Motor neuron (in vitro differentiated cells): ENCODE results near the gene SHLD3. TPM values are rescaled to one million over a fixed set of nuclear protein-coding genes. Genes with fewer than 3 reads are reported as not detected.
"Not testable (repeated sequence)": the region's sequence is repeated elsewhere in the genome, so short reads cannot be mapped to it uniquely, and the experiment has no call there.

Experiments
- ATAC-seq, 8 experiments: fragments of 200-7000 bp; cut with Tn5 transposase; replicated peaks in 6 of 8; 2 replicates each; pipeline ENCODE4 v1.8.0; 2021; ENCODE audit warnings: mild to moderate bottlenecking in 8 of 8, moderate library complexity in 8 of 8
- H3K27ac ChIP-seq, 2 donors: fragments of 250-450 bp; sonication (Bioruptor Pico); 2 replicates each; pipeline ENCODE4 v1.9.0; 2021; ENCODE audit warnings: antibody characterized with exemption in 2 of 2, mild to moderate bottlenecking in 2 of 2, moderate library complexity in 1 of 2
- H3K4me1 ChIP-seq, 2 donors: fragments of 250-450 bp; sonication (Bioruptor Pico); replicated peaks in 1 of 2; 2 replicates each; pipeline ENCODE4 v1.6.1; 2021; ENCODE audit warnings: antibody characterized with exemption in 2 of 2, mild to moderate bottlenecking in 2 of 2, moderate library complexity in 1 of 2
- H3K4me3 ChIP-seq, 5 donors: fragments of 250-450 bp; sonication (Bioruptor Pico); 2 replicates each; pipeline ENCODE4 v1.9.0; 2021; ENCODE audit warnings: antibody characterized with exemption in 5 of 5, mild to moderate bottlenecking in 5 of 5, moderate library complexity in 4 of 5
- WGBS, 10 experiments: fragments of 450-650 bp; shearing (Covaris generic); methylation state at CpG; one replicate each; pipeline ENCODE4 v1.0.0; 2022; 5-methylcytosine and 5-hydroxymethylcytosine counted together
- in situ Hi-C, 9 experiments: fragments of 400-800 bp; cut with MboI; loops; one replicate each; pipeline ENCODE4 v1.15.0; 2021; ENCODE audit warnings: low sequenced_read_pairs in 9 of 9, low pct_unique_long_range_greater_than_20kb in 2 of 9; ENCODE audit not compliant: unreplicated experiment in 9 of 9
- total RNA-seq, 8 experiments: library from RNA; unstranded; fragments of 300-600 nt; gene quantifications; 2 replicates each; pipeline versions ENCODE4 v1.2.3 to v1.2.4, GENCODE V29; 2022

The SHLD3 gene
- total RNA-seq = 1 to 10 TPM; 3.0 to 8.0 (median 5.0) TPM

GRCh38 chr5:65624571-65625555 is at the start of gene SHLD3, which contains the start of gene TRAPPC13:
SHLD3 (plus strand) TSS chr5:65625027; CDS start chr5:65629588, 4,561 bp downstream.
TRAPPC13 (plus strand) TSS chr5:65625027; CDS start chr5:65625061, 34 bp downstream.
- Histone ChIP-seq H3K4me3 (peak within 1 kb of the TSS; percentile 53 to 90 (median 88)), H3K4me1 (peaks cover 7 to 15% of the 10 kb centered on the region in 2 donors), H3K27ac (peak within 1 kb of the TSS; percentile 75 to 87)
- ATAC-seq = peak; percentile 72 to 88 (median 84)
- WGBS, 10 experiments = 0 to 2% (median 0%) methylated on average over 1 to 35 of the region's 36 CpGs
- in situ Hi-C loops = no loop called here

- Histone ChIP-seq H3K27ac (no peak overlapping the region), H3K4me1 (no peaks in the 10 kb centered on the region), H3K4me3 (no peak overlapping the region)
- in situ Hi-C loops = no loop called here
- ATAC-seq = no peak
Measured at GRCh38 chr5:65577141-65577540, 47.7 kb upstream of the SHLD3 start.

GRCh38 chr5:65588694-65589093 is 36.1 kb upstream of the SHLD3 start:
- no peak overlapping the region for H3K27ac ChIP-seq
- no peak overlapping the region for H3K4me3 ChIP-seq
- in situ Hi-C loops = no loop called here
- 31 to 100% (median 100%) methylated on average over 2 of the region's 2 CpGs; no CpG with 5 or more reads in 1 of the 10 experiments for WGBS, 10 experiments
- H3K4me1 ChIP-seq = no peaks in the 10 kb centered on the region
- ATAC-seq = no peak

GRCh38 chr5:65601761-65602160 is 23.1 kb upstream of the SHLD3 start:
- in situ Hi-C loops = not testable (repeated sequence)

GRCh38 chr5:65611524-65611923 is 13.3 kb upstream of the SHLD3 start:
- WGBS, 10 experiments = 50 to 100% (median 79%) methylated on average over 1 to 3 of the region's 3 CpGs; no CpG with 5 or more reads in 1 of the 10 experiments
- in situ Hi-C loops = no loop called here
- no peak for ATAC-seq
- no peak overlapping the region for H3K4me3 ChIP-seq
- H3K27ac ChIP-seq = no peak overlapping the region
- no peaks in the 10 kb centered on the region for H3K4me1 ChIP-seq

More at GRCh38 chr5:65601761-65602160, 23.1 kb upstream of the SHLD3 start:
- H3K4me3 ChIP-seq, ATAC-seq, H3K4me1 ChIP-seq, H3K27ac ChIP-seq: not testable (repeated sequence)
- WGBS, 10 experiments = 100% methylated on average over 1 of the region's 1 CpG; no CpG with 5 or more reads in 8 of the 10 experiments

- in situ Hi-C loops = no loop called here
- Histone ChIP-seq H3K4me1 (no peaks in the 10 kb centered on the region), H3K4me3 (no peak overlapping the region), H3K27ac (no peak overlapping the region)
- WGBS, 10 experiments = 82 to 100% (median 90%) methylated on average over 2 to 4 of the region's 4 CpGs
- no peak for ATAC-seq
Measured at GRCh38 chr5:65612298-65612907, 12.4 kb upstream of the SHLD3 start.

GRCh38 chr5:65620021-65620420 is 4.8 kb upstream of the SHLD3 start:
- no peak overlapping the region for H3K4me3 ChIP-seq
- ATAC-seq = no peak
- 68 to 100% (median 89%) methylated on average over 1 to 4 of the region's 4 CpGs for WGBS, 10 experiments
- no peak overlapping the region for H3K27ac ChIP-seq
- H3K4me1 ChIP-seq = peaks cover 7% of the 10 kb centered on the region in 2 donors
- in situ Hi-C loops = no loop called here

- 71 to 100% (median 83%) methylated on average over 1 to 4 of the region's 4 CpGs; no CpG with 5 or more reads in 1 of the 10 experiments for whole genome bisulfite sequencing, 10 experiments
- H3K4me3 ChIP-seq, ATAC-seq, in situ Hi-C loops, H3K27ac ChIP-seq: not testable (repeated sequence)
- peaks cover 7 to 15% of the 10 kb centered on the region in 2 donors for H3K4me1 ChIP-seq
Measured at GRCh38 chr5:65621961-65622360, 2.9 kb upstream of the SHLD3 start.

- H3K27ac ChIP-seq = no peak overlapping the region
- peaks cover 7 to 15% of the 10 kb centered on the region in 2 donors for H3K4me1 ChIP-seq
- no peak for ATAC-seq
- WGBS, 10 experiments = 0 to 20% (median 12%) methylated on average over 1 to 9 of the region's 9 CpGs; no CpG with 5 or more reads in 2 of the 10 experiments
- H3K4me3 ChIP-seq = peak overlapping the region; percentile 53 to 90 (median 88)
- in situ Hi-C loops = no loop called here
Measured at GRCh38 chr5:65623482-65623881, 1.3 kb upstream of the SHLD3 start.

- in situ Hi-C loops = no loop called here
- H3K4me3 ChIP-seq = peak within 1 kb of the TSS; percentile 53 to 90 (median 88)
- 0 to 1% (median 0%) methylated on average over 1 to 15 of the region's 32 CpGs; no CpG with 5 or more reads in 3 of the 10 experiments for WGBS, 10 experiments
- peak within 1 kb of the TSS; percentile 75 to 87 for H3K27ac ChIP-seq
- peak; percentile 92 to 98 (median 97) for ATAC-seq
- H3K4me1 ChIP-seq = peaks cover 7 to 15% of the 10 kb centered on the region in 2 donors
Measured at GRCh38 chr5:65624025-65624570, 729 bp upstream of the SHLD3 start, which contains the start of gene TRIM23. TRIM23 (minus strand) TSS chr5:65624333; CDS start chr5:65624274, 59 bp downstream.

- no peak overlapping the region for H3K27ac ChIP-seq
Measured at GRCh38 chr5:65625743-65626142, 916 bp downstream of the SHLD3 start.

GRCh38 chr5:65630981-65631380 is 6.2 kb downstream of the SHLD3 start:
- H3K4me1 ChIP-seq = peaks cover 0 to 3% of the 10 kb centered on the region in 2 donors
- H3K4me3 ChIP-seq = no peak overlapping the region
- no peak overlapping the region for H3K27ac ChIP-seq
- in situ Hi-C loops = no loop called here
- no peak for ATAC-seq

More at GRCh38 chr5:65625743-65626142, 916 bp downstream of the SHLD3 start:
- Histone ChIP-seq H3K4me1 (peaks cover 7 to 15% of the 10 kb centered on the region in 2 donors), H3K4me3 (peak overlapping the region; percentile 53 to 90 (median 88))
- in situ Hi-C loops = no loop called here
- 34 to 85% (median 49%) methylated on average over 3 to 6 of the region's 6 CpGs for WGBS, 10 experiments
- ATAC-seq = no peak

- Histone ChIP-seq H3K27ac (no peak overlapping the region), H3K4me1 (no peaks in the 10 kb centered on the region), H3K4me3 (no peak overlapping the region)
- 64 to 100% (median 94%) methylated on average over 2 to 4 of the region's 4 CpGs for WGBS, 10 experiments
- peak in 1 of 8 experiments; percentile 32 for ATAC-seq
- in situ Hi-C loops = no loop called here
Measured at GRCh38 chr5:65640240-65640639, 15.4 kb downstream of the SHLD3 start.
